Large intestine (tissue), 3 donors: ENCODE measurements around the gene TRAPPC10. TPM values are rescaled to one million over a fixed set of nuclear protein-coding genes. Genes with fewer than 3 reads are reported as not detected.
"Not testable (repeated sequence)": the region's sequence is repeated elsewhere in the genome, so short reads cannot be mapped to it uniquely, and the experiment has no call there.

Source experiments
- DNase-seq, 2 donors: peaks; one replicate each; pipeline versions ENCODE4 v3.0.0 to v3.0.0-alpha.2; 2013
- H3K27ac ChIP-seq: one replicate; pipeline ENCODE4 v1.5.1; 2013; ENCODE audit warnings: low read length
- H3K27me3 ChIP-seq: 2 replicates; pipeline ENCODE4 v1.6.1; 2013; ENCODE audit warnings: low read length; ENCODE audit not compliant: control insufficient read depth, insufficient read depth
- H3K36me3 ChIP-seq: 2 replicates; pipeline ENCODE4 v1.6.1; 2013; ENCODE audit warnings: low read length; ENCODE audit not compliant: control insufficient read depth, insufficient read depth
- H3K4me1 ChIP-seq: one replicate; pipeline ENCODE4 v1.6.1; 2013; ENCODE audit warnings: low read length; ENCODE audit not compliant: control insufficient read depth, insufficient read depth
- H3K4me3 ChIP-seq: one replicate; pipeline ENCODE4 v1.5.1; 2013; ENCODE audit warnings: low read length
- H3K9me3 ChIP-seq: one replicate; pipeline ENCODE4 v1.6.1; 2013; ENCODE audit warnings: mild to moderate bottlenecking, low read depth, low read length, moderate library complexity; ENCODE audit not compliant: control insufficient read depth
- WGBS: methylation state at CpG from one replicate; pipeline ENCODE4 v1.1.5; 2013; ENCODE audit warnings: low lambda C conversion rate; ENCODE audit not compliant: insufficient coverage; 5-methylcytosine and 5-hydroxymethylcytosine counted together
- polyA plus RNA-seq: library from polyadenylated mRNA; unstranded; fragments of 120-200 nt; gene quantifications from one replicate; pipeline ENCODE4 v1.2.1, GENCODE V29; 2013

The TRAPPC10 gene
- polyA plus RNA-seq, 1 donor = 36.6 TPM

DNA sequence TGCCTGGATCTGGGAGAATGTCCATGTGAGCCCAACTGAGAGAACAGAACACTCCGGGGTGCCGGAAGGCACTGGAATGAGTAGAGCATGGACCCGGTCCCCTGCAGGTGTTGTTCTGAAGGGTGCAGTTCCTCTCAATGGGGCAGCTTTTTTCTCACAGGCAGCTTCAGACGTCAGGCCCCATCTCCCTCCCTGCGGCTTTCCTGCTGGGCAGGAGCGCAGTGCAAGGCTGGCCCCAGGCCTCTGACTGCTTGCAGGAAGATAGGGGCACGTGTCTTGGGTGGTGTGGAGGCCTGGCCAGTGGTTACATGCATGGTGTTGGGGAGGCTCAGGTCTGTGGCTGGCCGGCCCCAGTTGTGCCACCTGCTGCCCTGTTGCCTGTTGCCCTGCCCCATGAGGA is 131.9 kb downstream of the TRAPPC10 start:
- H3K36me3 ChIP-seq, DNase-seq, H3K27me3 ChIP-seq, H3K27ac ChIP-seq, H3K4me1 ChIP-seq, H3K4me3 ChIP-seq, H3K9me3 ChIP-seq: not testable (repeated sequence)
- no CpG with 5 or more reads among the region's 8 CpGs for WGBS

DNA sequence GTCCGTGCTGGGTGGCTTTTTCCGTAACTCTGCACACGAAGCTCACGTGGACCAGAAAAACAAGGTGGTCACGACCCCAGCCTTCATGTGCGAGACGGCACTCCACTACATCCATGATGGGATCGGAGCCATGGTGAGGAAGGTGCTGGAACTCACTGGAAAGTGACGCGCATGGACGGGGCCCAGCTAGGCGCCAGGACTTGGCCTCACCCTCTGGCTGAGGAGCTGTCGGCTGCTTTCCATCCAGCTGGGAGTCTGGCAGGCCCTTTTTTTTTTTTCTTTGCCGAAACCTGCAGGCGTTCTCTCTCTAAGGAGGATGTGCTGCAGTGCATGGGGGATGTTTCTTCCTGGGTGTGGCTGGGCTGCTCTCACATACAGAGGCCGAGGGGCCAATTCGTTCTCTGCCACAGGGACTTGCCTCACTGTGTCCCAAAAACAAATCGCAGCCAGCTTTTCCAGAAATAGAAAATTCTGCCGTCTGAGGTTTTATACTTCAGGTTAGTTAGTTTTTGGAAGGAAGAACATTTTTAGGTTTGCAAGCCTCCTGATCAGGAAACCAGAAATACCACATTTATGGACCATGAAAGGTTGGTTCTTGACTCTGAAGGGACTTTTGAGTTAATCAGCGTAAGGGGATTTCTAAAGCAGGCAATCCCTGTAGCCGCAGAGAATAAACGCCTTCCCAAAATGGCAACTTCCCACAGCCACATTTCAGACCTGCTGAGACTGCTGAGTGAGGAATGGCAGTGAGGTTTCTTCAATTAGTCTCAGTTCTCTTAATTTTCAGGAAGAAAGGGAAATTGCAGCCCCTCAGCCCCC is 132.9 kb downstream of the TRAPPC10 start:
- WGBS = no CpG with 5 or more reads among the region's 22 CpGs
- not testable (repeated sequence) for H3K9me3 ChIP-seq, H3K27ac ChIP-seq, H3K4me3 ChIP-seq, H3K27me3 ChIP-seq, H3K4me1 ChIP-seq, DNase-seq, H3K36me3 ChIP-seq

DNA sequence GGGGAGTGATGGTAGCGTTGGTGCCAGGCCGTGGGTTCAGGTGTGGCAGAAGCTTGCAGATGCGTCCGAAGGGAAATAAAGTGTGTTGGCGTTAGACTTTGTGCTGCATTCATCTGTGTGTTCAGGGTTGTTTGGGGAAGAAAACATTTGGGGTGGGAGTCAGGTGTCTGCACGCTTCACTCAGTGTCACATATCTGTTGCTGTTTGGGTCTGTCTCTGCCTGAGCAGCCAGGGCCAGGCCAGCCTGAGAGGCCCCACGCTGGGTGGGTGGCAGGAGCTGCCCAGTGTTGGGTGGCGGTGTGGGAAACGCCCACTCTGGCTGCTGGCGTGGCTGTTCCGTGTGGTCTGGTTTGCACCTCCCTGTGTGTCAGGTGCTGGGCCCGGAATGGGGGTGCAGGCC is 133.5 kb downstream of the TRAPPC10 start:
- H3K4me3 ChIP-seq, H3K9me3 ChIP-seq, H3K27ac ChIP-seq, H3K27me3 ChIP-seq, DNase-seq, H3K36me3 ChIP-seq, H3K4me1 ChIP-seq: not testable (repeated sequence)
- no CpG with 5 or more reads among the region's 12 CpGs for WGBS

GRCh38 chr21:44147108-44147507 is 135.0 kb downstream of the TRAPPC10 start:
- not testable (repeated sequence) for H3K27ac ChIP-seq, H3K36me3 ChIP-seq, H3K27me3 ChIP-seq, H3K4me1 ChIP-seq, H3K4me3 ChIP-seq, DNase-seq, H3K9me3 ChIP-seq
- WGBS = no CpG with 5 or more reads among the region's 8 CpGs

- not testable (repeated sequence) for H3K4me1 ChIP-seq, H3K9me3 ChIP-seq, H3K4me3 ChIP-seq, H3K27ac ChIP-seq, H3K27me3 ChIP-seq, DNase-seq, H3K36me3 ChIP-seq
- WGBS = no CpG with 5 or more reads among the region's 10 CpGs
Observed at GRCh38 chr21:44150255-44150654, 138.1 kb downstream of the TRAPPC10 start.

DNA sequence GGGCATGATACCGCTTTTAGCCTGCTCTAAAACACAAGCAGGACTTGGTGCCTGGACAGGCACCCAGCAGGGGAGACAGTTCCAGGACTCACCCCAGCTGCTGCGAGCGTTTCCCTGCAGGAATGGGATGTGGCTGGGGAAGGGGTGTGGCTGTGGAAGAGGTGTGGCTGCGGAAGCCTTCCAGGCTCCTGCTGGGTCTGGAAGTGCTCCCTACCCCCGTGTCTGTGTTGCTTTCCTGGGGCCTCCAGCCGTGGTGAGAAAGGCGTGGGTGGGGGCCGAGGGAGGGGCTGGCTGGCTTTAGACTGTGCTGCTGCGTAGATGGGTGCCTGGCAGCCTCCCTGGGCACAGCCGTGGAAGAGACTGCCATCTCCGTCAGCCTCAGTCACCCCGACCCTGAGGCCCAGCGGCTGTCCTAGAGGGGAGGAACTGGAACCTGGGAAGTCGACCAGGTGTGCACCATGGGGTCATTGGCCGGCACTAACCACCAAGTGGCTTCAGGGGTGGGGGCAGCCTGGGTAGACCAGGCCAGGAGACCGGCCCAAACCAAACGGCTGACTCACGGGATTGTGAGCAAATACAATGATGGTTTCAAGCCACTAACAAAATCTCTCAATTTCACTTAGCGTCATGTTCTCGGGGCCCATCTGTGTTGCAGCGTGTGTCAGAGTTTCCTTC is 141.2 kb downstream of the TRAPPC10 start:
- not testable (repeated sequence) for DNase-seq, H3K27me3 ChIP-seq, H3K27ac ChIP-seq, H3K36me3 ChIP-seq, H3K4me1 ChIP-seq, H3K9me3 ChIP-seq, H3K4me3 ChIP-seq
- no CpG with 5 or more reads among the region's 21 CpGs for WGBS

- H3K4me1 ChIP-seq, H3K27me3 ChIP-seq, H3K9me3 ChIP-seq, H3K27ac ChIP-seq, H3K36me3 ChIP-seq, H3K4me3 ChIP-seq, DNase-seq: not testable (repeated sequence)
- WGBS = no CpG with 5 or more reads among the region's 17 CpGs
Observed at GRCh38 chr21:44153889-44154228, 141.8 kb downstream of the TRAPPC10 start.

GRCh38 chr21:44154816-44155230 is 142.7 kb downstream of the TRAPPC10 start:
- not testable (repeated sequence) for H3K4me3 ChIP-seq, H3K27me3 ChIP-seq, H3K27ac ChIP-seq, DNase-seq, H3K36me3 ChIP-seq, H3K4me1 ChIP-seq, H3K9me3 ChIP-seq
- WGBS = no CpG with 5 or more reads among the region's 20 CpGs

DNA sequence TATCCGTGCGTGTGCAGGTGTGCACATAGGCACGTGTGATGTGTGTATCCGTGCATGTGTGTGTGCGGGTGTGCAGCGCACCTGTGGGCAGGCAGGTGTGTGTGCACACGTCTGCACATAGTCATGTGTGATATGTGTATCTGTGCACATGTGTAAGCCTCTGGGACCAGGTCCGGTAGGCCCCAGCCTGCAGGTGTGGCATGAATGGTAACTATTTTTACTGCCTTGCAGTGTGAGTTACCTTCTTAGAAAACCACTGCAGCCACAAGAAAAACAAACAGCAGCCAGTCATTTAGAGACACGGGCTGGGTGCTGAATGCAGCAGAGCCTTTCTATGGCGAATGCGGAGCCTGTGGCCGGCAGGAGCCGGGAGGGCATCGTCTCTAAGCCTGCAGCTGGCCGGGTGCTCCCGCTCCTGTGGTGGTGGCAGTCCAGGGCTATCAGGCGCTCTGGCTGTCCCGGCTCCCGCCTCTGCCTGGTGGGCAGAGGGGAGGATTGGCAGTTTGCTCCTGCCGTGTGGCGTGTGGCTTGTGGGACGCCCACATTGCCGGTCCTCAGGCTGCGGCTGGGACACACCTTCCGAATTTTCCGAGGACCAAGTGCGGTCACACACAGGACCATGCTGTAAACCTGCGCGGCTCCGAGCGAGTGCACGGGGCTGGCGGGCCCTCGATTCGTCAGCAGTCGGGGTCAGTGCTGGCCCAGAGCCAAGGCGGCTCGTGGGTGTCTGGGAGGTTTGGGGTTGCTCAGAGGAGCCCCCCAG is 143.3 kb downstream of the TRAPPC10 start:
- DNase-seq, H3K27ac ChIP-seq, H3K27me3 ChIP-seq, H3K9me3 ChIP-seq, H3K4me1 ChIP-seq, H3K4me3 ChIP-seq, H3K36me3 ChIP-seq: not testable (repeated sequence)
- WGBS = no CpG with 5 or more reads among the region's 38 CpGs

DNA sequence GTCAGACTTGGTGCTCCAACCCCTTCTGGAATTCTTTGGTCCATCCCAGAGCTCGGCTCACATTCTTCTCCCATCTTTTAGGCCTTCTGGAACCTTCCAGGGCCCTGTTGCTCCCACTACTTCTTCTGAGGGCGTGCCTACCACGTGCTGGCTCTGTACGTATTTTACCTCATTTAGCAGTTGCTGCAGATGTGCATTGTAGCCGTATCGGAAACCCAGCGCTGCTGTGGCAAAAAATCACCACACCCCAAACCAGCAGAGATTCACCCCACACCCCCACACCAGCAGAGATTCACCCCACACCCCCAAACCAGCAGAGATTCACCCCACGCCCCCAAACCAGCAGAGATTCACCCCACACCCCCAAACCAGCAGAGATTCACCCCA is 143.9 kb downstream of the TRAPPC10 start:
- not testable (repeated sequence) for DNase-seq
- WGBS = no CpG with 5 or more reads among the region's 8 CpGs

More for the DNA sequence above, 143.9 kb downstream of the TRAPPC10 start:
- H3K27ac ChIP-seq, H3K4me1 ChIP-seq, H3K4me3 ChIP-seq, H3K27me3 ChIP-seq, H3K9me3 ChIP-seq, H3K36me3 ChIP-seq: not testable (repeated sequence)
